Panc1 (cell line): ENCODE results near the gene IL1RAPL1. TPM values are rescaled to one million over a fixed set of nuclear protein-coding genes. Genes with fewer than 3 reads are reported as not detected.

Experiments used
- ATAC-seq: fragments of 200-7000 bp; cut with Tn5 transposase; 2 replicates; pipeline ENCODE4 v1.9.1; 2020; ENCODE audit warnings: mild to moderate bottlenecking, moderate library complexity
- BruUV-seq: library from RNA; stranded (reverse); fragments of 400-500 nt; replicated peaks from 2 replicates; lab custom pipeline; 2021; lab: Mats Ljungman, UMichigan
- CTCF ChIA-PET: fragments of 300-600 bp; sonication (Branson Sonifier 250); formaldehyde crosslinking; loops from one replicate; lab custom pipeline; 2022; ENCODE audit warnings: antibody characterized with exemption; lab: Charles Lee
- POLR2A ChIA-PET: fragments of 300-600 bp; sonication (Branson Sonifier 250); formaldehyde crosslinking; loops from one replicate; lab custom pipeline; 2022; ENCODE audit warnings: antibody characterized with exemption; lab: Charles Lee
- DNase-seq: peaks from one replicate; pipeline ENCODE4 v3.0.0-alpha.2; 2010; ENCODE audit warnings: low read depth, low spot score
- H3K27ac ChIP-seq: 2 replicates; pipeline ENCODE4 v1.5.1; 2011; ENCODE audit warnings: mild to moderate bottlenecking, low read length, inconsistent platforms
- H3K27me3 ChIP-seq: fragments of 200-500 bp; sonication (Bioruptor generic); 2 replicates; pipeline ENCODE4 v1.6.0; 2014; ENCODE audit warnings: low read length, inconsistent platforms; ENCODE audit not compliant: control insufficient read depth, insufficient read depth
- H3K36me3 ChIP-seq: fragments of 200-500 bp; sonication (Bioruptor generic); 2 replicates; pipeline ENCODE4 v1.5.1; 2014; ENCODE audit warnings: inconsistent platforms, mild to moderate bottlenecking, low read length, moderate library complexity; ENCODE audit not compliant: control insufficient read depth, insufficient read depth
- H3K4me1 ChIP-seq: 2 replicates; pipeline ENCODE4 v1.5.1; 2011; ENCODE audit warnings: inconsistent platforms, mild to moderate bottlenecking, low read length, moderate library complexity; ENCODE audit not compliant: control insufficient read depth, insufficient read depth
- H3K4me3 ChIP-seq, 2 experiments: 2 replicates each; pipeline ENCODE4 v1.5.1; 2011 to 2012; ENCODE audit warnings: low read depth in 2 of 2, low read length in 2 of 2, mild to moderate bottlenecking in 2 of 2, inconsistent platforms in 1 of 2, moderate library complexity in 1 of 2
- H3K9me3 ChIP-seq: fragments of 200-500 bp; sonication (Bioruptor generic); 2 replicates; pipeline ENCODE4 v1.5.1; 2014; ENCODE audit warnings: low read depth, mild to moderate bottlenecking, inconsistent platforms, low read length, moderate library complexity; ENCODE audit not compliant: control insufficient read depth, insufficient read depth
- CTCF ChIP-seq: fragments of 450-650 bp; IDR thresholded peaks from 2 replicates; pipeline ENCODE4 v1.5.1; 2017; ENCODE audit warnings: mild to moderate bottlenecking
- POLR2AphosphoS5 ChIP-seq: IDR thresholded peaks from 2 replicates; pipeline ENCODE4 v1.6.1; 2012; ENCODE audit warnings: mild to moderate bottlenecking, low read depth, low read length, moderate library complexity
- SIN3A ChIP-seq: IDR thresholded peaks from 2 replicates; pipeline ENCODE4 v1.6.1; 2012; ENCODE audit warnings: low read depth, mild to moderate bottlenecking, low read length, moderate library complexity, borderline replicate concordance; ENCODE audit not compliant: insufficient read depth
- TCF7L2 ChIP-seq: IDR thresholded peaks from 2 replicates; pipeline ENCODE4 v1.6.1; 2011; ENCODE audit warnings: mild to moderate bottlenecking, low read depth, low read length, inconsistent platforms
- in situ Hi-C: cut with HindIII; loops from 2 replicates; pipeline ENCODE4 v1.10.0; 2016; ENCODE audit warnings: low sequenced_read_pairs, low pct_unique_long_range_greater_than_20kb
- intact Hi-C: fragments of 100-400 bp; cut with micrococcal nuclease; formaldehyde crosslinking; loops from one replicate; pipeline ENCODE4 v1.10.0; 2022; ENCODE audit not compliant: unreplicated experiment
- total RNA-seq: library from RNA; stranded (reverse); gene quantifications from one replicate; pipeline ENCODE4 v1.2.1, GENCODE V29; 2021; ENCODE audit not compliant: unreplicated experiment
- TF ChIP-seq, protein P1 (sequence below), 2 experiments: IDR thresholded peaks; 2 replicates each; pipeline ENCODE4 v1.6.1; 2011 to 2012; ENCODE audit warnings: low read depth in 2 of 2, control low read depth in 1 of 2, low read length in 1 of 2, mild to moderate bottlenecking in 1 of 2, moderate library complexity in 1 of 2; ENCODE audit not compliant: insufficient read depth in 1 of 2

Gene IL1RAPL1
- total RNA-seq, 1 experiment from 2014 or later = 0.59 TPM

DNA sequence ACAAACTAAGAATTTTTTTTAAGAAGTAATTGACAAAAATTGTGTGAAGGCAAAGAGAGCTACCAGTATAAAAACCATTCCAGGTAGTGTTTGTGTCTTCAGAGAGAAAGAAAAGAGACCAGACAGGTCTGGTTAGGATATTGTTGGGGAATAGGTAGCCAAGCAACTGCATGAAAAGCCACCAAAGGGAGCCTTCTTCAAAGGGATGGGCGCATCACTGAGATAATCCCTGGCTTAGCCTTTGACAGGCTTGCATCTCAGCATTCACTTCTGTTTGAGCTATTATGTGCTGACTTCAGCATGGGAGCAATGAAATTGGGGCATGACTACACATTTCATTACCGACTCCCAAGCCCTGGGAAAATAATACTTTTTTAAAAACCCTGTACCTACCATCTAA is 496.6 kb downstream of the IL1RAPL1 start:
- BruUV-seq = no TSS peak
- Histone ChIP-seq H3K4me1 (no peaks in the 10 kb centered on the region), H3K36me3 (no peaks in the 10 kb centered on the region), H3K4me3 (no peak overlapping the region), H3K27ac (no peak overlapping the region), H3K27me3 (no peaks in the 10 kb centered on the region), H3K9me3 (no peaks in the 10 kb centered on the region)
- POLR2A ChIA-PET = no interaction called here
- ATAC-seq (no peak), DNase-seq (no peak)
- CTCF ChIA-PET = no interaction called here
- no peak for TF ChIP-seq CTCF
- TF ChIP-seq TCF7L2 = no peak
- TF ChIP-seq SIN3A = no peak
- TF ChIP-seq, protein P1, sequence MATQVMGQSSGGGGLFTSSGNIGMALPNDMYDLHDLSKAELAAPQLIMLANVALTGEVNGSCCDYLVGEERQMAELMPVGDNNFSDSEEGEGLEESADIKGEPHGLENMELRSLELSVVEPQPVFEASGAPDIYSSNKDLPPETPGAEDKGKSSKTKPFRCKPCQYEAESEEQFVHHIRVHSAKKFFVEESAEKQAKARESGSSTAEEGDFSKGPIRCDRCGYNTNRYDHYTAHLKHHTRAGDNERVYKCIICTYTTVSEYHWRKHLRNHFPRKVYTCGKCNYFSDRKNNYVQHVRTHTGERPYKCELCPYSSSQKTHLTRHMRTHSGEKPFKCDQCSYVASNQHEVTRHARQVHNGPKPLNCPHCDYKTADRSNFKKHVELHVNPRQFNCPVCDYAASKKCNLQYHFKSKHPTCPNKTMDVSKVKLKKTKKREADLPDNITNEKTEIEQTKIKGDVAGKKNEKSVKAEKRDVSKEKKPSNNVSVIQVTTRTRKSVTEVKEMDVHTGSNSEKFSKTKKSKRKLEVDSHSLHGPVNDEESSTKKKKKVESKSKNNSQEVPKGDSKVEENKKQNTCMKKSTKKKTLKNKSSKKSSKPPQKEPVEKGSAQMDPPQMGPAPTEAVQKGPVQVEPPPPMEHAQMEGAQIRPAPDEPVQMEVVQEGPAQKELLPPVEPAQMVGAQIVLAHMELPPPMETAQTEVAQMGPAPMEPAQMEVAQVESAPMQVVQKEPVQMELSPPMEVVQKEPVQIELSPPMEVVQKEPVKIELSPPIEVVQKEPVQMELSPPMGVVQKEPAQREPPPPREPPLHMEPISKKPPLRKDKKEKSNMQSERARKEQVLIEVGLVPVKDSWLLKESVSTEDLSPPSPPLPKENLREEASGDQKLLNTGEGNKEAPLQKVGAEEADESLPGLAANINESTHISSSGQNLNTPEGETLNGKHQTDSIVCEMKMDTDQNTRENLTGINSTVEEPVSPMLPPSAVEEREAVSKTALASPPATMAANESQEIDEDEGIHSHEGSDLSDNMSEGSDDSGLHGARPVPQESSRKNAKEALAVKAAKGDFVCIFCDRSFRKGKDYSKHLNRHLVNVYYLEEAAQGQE (IDR thresholded peaks at IDR 0.05; ENCODE audit: insufficient read depth in 1 of 2, low read depth in 2 of 2, low read length in 1 of 2) = no peak
- TF ChIP-seq POLR2AphosphoS5 = no peak
- in situ Hi-C loops = no loop called here
- intact Hi-C loops = no loop called here

DNA sequence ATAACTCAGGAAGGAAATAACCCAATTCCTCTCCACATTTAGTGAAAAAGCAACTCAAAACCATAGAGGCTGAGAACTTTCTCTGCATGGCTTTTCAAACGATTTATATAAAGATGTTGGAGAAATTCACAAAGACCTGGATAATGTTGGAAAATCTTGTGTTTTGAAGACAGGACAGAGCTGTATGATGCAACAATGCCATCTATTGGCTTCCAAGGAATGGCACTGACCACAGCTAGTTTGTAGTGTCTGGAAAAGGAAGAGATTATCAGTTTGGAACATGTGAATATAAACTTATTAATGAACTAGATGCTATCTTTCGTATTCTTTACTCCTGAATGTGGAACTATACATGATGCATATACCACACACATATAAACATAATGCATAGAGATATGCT is 503.6 kb downstream of the IL1RAPL1 start:
- H3K27ac ChIP-seq = no peak overlapping the region
- no peaks in the 10 kb centered on the region for H3K27me3 ChIP-seq
- TF ChIP-seq CTCF = peak; percentile 24; the same call in 1 of the 2 replicates
- TF ChIP-seq, protein P1 (IDR thresholded peaks at IDR 0.05; ENCODE audit: insufficient read depth in 1 of 2, low read depth in 2 of 2, low read length in 1 of 2) = no peak
- TF ChIP-seq SIN3A = no peak
- TF ChIP-seq TCF7L2 = no peak
- TF ChIP-seq POLR2AphosphoS5 = no peak
- no peak overlapping the region for H3K4me3 ChIP-seq
- no peaks in the 10 kb centered on the region for H3K4me1 ChIP-seq
- ChIA-PET CTCF (no interaction called here), POLR2A (no interaction called here)
- ATAC-seq (no peak), DNase-seq (no peak)
- in situ Hi-C loops = no loop called here
- H3K9me3 ChIP-seq = no peaks in the 10 kb centered on the region
- intact Hi-C loops = no loop called here
- H3K36me3 ChIP-seq = no peaks in the 10 kb centered on the region
- BruUV-seq = no TSS peak
